B cell (primary cell): Measurements from ENCODE around the gene YARS1. TPM values are rescaled to one million over a fixed set of nuclear protein-coding genes. Genes with fewer than 3 reads are reported as not detected.

ENCODE experiments used
- ATAC-seq: fragments of 200-7000 bp; cut with Tn5 transposase; one replicate; pipeline ENCODE4 v1.10.0; 2021; ENCODE audit warnings: low read depth, mild to moderate bottlenecking, moderate number of reproducible peaks, moderate library complexity
- CTCF ChIA-PET: fragments of 350-600 bp; sonication (Branson Sonifier 250); formaldehyde crosslinking; loops from one replicate; lab custom pipeline; 2021; ENCODE audit warnings: antibody characterized with exemption, inconsistent platforms; lab: Charles Lee
- POLR2A ChIA-PET: fragments of 350-600 bp; sonication (Branson Sonifier 250); formaldehyde crosslinking; loops from one replicate; lab custom pipeline; 2021; ENCODE audit warnings: antibody characterized with exemption; lab: Charles Lee
- DNase-seq: peaks from one replicate; pipeline ENCODE4 v3.0.0; 2013
- H2AFZ ChIP-seq: 2 replicates; pipeline ENCODE4 v1.6.1; 2012; ENCODE audit warnings: mild to moderate bottlenecking, low read depth, low read length; ENCODE audit not compliant: insufficient read depth, poor library complexity, severe bottlenecking
- H3K27ac ChIP-seq, 2 donors: 1 replicate in 1 of 2; 2 replicates in 1 of 2; pipeline ENCODE4 v1.5.1; 2012 to 2013; ENCODE audit warnings: low read length in 2 of 2, mild to moderate bottlenecking in 2 of 2, moderate library complexity in 1 of 2
- H3K27me3 ChIP-seq, 4 experiments: fragments of 200-600 bp in 1 of 4; sonication (generic) in 1 of 4; replicated peaks in 1 of 4; 1 replicate in 2 of 4; 2 replicates in 2 of 4; pipeline versions ENCODE4 v1.6.1 to v1.7.0; 2013 to 2016; ENCODE audit warnings: low read length in 3 of 4, mild to moderate bottlenecking in 2 of 4, mixed read lengths in 1 of 4, moderate library complexity in 1 of 4; ENCODE audit not compliant: insufficient read depth in 4 of 4, control insufficient read depth in 3 of 4; ENCODE audit errors: control extremely low read depth in 1 of 4
- H3K36me3 ChIP-seq, 2 experiments: replicated peaks in 1 of 2; 1 replicate in 1 of 2; 2 replicates in 1 of 2; pipeline versions ENCODE4 v1.6.1 to v1.7.1; 2013; ENCODE audit warnings: low read length in 1 of 2; ENCODE audit not compliant: insufficient read depth in 2 of 2, control insufficient read depth in 1 of 2; ENCODE audit errors: control extremely low read depth in 1 of 2, extremely low read depth in 1 of 2
- H3K4me1 ChIP-seq, 2 donors: fragments of 200-600 bp in 1 of 2; sonication (generic) in 1 of 2; 1 replicate in 1 of 2; 2 replicates in 1 of 2; pipeline versions ENCODE4 v1.5.1 to v1.6.1; 2013 to 2017; ENCODE audit warnings: low read length in 2 of 2; ENCODE audit not compliant: control insufficient read depth in 2 of 2, insufficient read depth in 2 of 2
- H3K4me2 ChIP-seq: replicated peaks from 2 replicates; pipeline ENCODE3; 2012; ENCODE audit warnings: mild to moderate bottlenecking, low read depth, low read length; ENCODE audit not compliant: poor library complexity, severe bottlenecking
- H3K4me3 ChIP-seq, 5 experiments: fragments of 200-600 bp in 1 of 5; sonication (generic) in 1 of 5; 1 replicate in 3 of 5; 2 replicates in 2 of 5; pipeline versions ENCODE4 v1.5.1 to v1.7.0; 2011 to 2016; ENCODE audit warnings: low read length in 4 of 5, mild to moderate bottlenecking in 4 of 5, low read depth in 2 of 5, control low read depth in 1 of 5, moderate library complexity in 1 of 5; ENCODE audit not compliant: insufficient read depth in 1 of 5; ENCODE audit errors: control extremely low read depth in 1 of 5, extremely low read depth in 1 of 5
- H3K79me2 ChIP-seq: fragments of 200-600 bp; sonication (generic); one replicate; pipeline ENCODE4 v1.6.0; 2016; ENCODE audit warnings: low read length; ENCODE audit not compliant: control insufficient read depth, insufficient read depth
- H3K9ac ChIP-seq: fragments of 200-600 bp; sonication (generic); 2 replicates; pipeline ENCODE4 v1.6.1; 2017; ENCODE audit warnings: mild to moderate bottlenecking, low read length, moderate library complexity
- H3K9me3 ChIP-seq, 3 donors: one replicate each; pipeline versions ENCODE4 v1.6.1 to v1.7.1; 2013; ENCODE audit warnings: low read length in 2 of 3; ENCODE audit not compliant: control insufficient read depth in 2 of 3, insufficient read depth in 1 of 3; ENCODE audit errors: control extremely low read depth in 1 of 3
- H4K20me1 ChIP-seq: 2 replicates; pipeline ENCODE4 v1.6.0; 2012; ENCODE audit warnings: mild to moderate bottlenecking, low read length; ENCODE audit not compliant: insufficient read depth, control insufficient read depth, poor library complexity, severe bottlenecking
- H3K27ac Mint-ChIP-seq: one replicate; pipeline ENCODE4 v1.8.0; 2021; ENCODE audit warnings: mixed read lengths
- H3K27me3 Mint-ChIP-seq: one replicate; pipeline ENCODE4 v1.8.0; 2021; ENCODE audit warnings: mixed read lengths
- H3K4me1 Mint-ChIP-seq: one replicate; pipeline ENCODE4 v1.8.0; 2021; ENCODE audit warnings: mixed read lengths
- H3K4me3 Mint-ChIP-seq: one replicate; pipeline ENCODE4 v1.8.0; 2021; ENCODE audit warnings: mixed read lengths
- H3K9me3 Mint-ChIP-seq: one replicate; pipeline ENCODE4 v1.8.0; 2022; ENCODE audit warnings: mixed read lengths; ENCODE audit not compliant: insufficient read depth
- EZH2 ChIP-seq: IDR thresholded peaks from 2 replicates; pipeline ENCODE4 v1.6.1; 2012; ENCODE audit warnings: borderline replicate concordance, low read depth, mild to moderate bottlenecking, moderate library complexity, low read length; ENCODE audit not compliant: insufficient read depth, poor library complexity, severe bottlenecking
- WGBS: methylation state at CpG from one replicate; pipeline ENCODE4 v1.1.5; 2013; ENCODE audit warnings: missing lambda C conversion rate; ENCODE audit not compliant: insufficient coverage; 5-methylcytosine and 5-hydroxymethylcytosine counted together
- intact Hi-C: fragments of 100-400 bp; cut with micrococcal nuclease; formaldehyde crosslinking; loops from one replicate; pipeline ENCODE4 v1.10.0; 2022
- polyA plus RNA-seq: library from polyadenylated mRNA; depleted of rRNA; stranded (reverse); fragments of >200 nt; gene quantifications from 2 replicates; pipeline ENCODE4 v1.2.3, GENCODE V29; 2012
- total RNA-seq, 2 donors: library from RNA; stranded (reverse); fragments of 120-200 nt in 1 of 2; gene quantifications; 1 replicate in 1 of 2; 2 replicates in 1 of 2; pipeline versions ENCODE4 v1.2.3 to v1.2.4, GENCODE V29; 2013 to 2022
- TF ChIP-seq, protein P1 (sequence below): fragments of 200-600 bp; IDR thresholded peaks from one replicate; pipeline ENCODE4 v1.8.0; 2022; ENCODE audit warnings: antibody characterized with exemption, mild to moderate bottlenecking

YARS1 gene
- total and polyA plus RNA-seq, 2 donors (not counting 1 experiment from before 2014, with no cell fraction given) = 33.0 to 73.2 TPM

DNA sequence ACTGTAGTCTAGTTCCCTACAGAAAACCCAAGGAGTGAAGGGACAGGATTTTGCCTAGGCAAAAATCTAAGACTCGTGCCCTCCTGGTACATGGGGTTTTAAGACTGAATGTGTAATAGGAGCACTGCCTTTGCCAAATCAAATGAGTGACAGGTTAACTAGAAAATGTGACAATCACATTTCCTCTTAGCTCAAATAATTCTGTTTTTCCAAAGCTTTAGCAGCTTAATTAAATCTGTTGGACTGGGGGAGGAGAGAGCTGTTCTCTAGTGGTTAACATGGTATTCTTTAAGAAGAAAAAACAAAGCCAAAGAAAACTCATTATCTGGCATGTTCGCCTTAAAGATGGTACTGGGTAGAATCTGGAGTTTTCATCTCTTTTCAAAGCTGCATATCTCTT lies 41.0 kb upstream of the YARS1 start:
- TF ChIP-seq, protein P1, sequence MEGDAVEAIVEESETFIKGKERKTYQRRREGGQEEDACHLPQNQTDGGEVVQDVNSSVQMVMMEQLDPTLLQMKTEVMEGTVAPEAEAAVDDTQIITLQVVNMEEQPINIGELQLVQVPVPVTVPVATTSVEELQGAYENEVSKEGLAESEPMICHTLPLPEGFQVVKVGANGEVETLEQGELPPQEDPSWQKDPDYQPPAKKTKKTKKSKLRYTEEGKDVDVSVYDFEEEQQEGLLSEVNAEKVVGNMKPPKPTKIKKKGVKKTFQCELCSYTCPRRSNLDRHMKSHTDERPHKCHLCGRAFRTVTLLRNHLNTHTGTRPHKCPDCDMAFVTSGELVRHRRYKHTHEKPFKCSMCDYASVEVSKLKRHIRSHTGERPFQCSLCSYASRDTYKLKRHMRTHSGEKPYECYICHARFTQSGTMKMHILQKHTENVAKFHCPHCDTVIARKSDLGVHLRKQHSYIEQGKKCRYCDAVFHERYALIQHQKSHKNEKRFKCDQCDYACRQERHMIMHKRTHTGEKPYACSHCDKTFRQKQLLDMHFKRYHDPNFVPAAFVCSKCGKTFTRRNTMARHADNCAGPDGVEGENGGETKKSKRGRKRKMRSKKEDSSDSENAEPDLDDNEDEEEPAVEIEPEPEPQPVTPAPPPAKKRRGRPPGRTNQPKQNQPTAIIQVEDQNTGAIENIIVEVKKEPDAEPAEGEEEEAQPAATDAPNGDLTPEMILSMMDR = no peak
- no peak for TF ChIP-seq EZH2
- DNase-seq = no peak
- intact Hi-C loops = no loop called here
- ChIA-PET POLR2A (no interaction called here), CTCF (interaction anchor here (0.6 to 0.7 kb wide), 4 partner anchors 22 to 442 kb away, joined by 3 read pairs; no protein-coding TSS in a partner anchor)
- Mint-ChIP-seq H3K9me3 (no peaks in the 10 kb centered on the region), H3K4me1 (no peaks in the 10 kb centered on the region), H3K27me3 (no peaks in the 10 kb centered on the region), H3K4me3 (no peak overlapping the region), H3K27ac (no peak overlapping the region)
- Histone ChIP-seq H3K4me3 (no peak overlapping the region), H3K4me2 (no peak overlapping the region), H4K20me1 (no peaks in the 10 kb centered on the region), H3K36me3 (peaks cover 21 to 70% of the 10 kb centered on the region in 2 experiments), H2AFZ (no peak overlapping the region), H3K9me3 (no peaks in the 10 kb centered on the region), H3K4me1 (no peaks in the 10 kb centered on the region), H3K27me3 (no peaks in the 10 kb centered on the region), H3K79me2 (no peaks in the 10 kb centered on the region), H3K9ac (no peak overlapping the region), H3K27ac (no peak overlapping the region)
- no peak for ATAC-seq
- WGBS = no CpG with 5 or more reads among the region's 2 CpGs

DNA sequence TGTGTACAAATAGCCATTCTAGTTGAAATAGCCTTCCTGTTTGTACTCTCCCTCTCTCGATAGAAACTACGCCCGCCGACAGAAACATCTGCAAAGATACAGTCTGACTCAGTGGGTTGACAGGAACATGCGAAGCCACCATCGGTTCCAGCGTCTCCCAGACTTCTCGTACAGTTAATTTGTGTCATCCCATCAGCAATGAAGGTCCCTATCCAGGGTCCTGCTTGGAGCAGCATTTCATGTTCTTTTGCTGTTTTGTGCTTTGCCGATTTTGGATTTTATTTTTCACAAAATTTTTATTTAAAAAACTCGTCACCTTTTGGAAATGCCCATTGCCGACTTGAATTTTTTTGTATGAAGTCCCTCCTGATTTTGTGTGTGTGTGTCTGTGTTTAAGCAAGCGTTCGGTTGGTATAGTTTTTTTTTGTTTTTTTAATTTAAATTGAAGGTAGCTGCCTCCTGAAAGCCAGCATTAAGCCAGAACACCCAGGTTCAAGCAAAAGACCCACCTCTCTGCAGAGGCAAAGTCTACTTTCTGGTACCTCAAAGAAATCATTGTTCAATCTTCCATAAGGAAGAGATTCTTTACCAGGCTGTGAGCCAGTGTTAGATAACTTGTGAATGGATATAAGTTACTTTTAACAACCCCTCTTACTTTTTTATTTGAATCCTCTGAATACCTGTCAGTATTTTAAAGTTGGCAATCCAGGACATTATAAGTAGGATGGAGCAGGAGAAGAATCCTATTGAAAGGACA lies 38.9 kb upstream of the YARS1 start:
- Histone ChIP-seq H4K20me1 (no peaks in the 10 kb centered on the region), H3K36me3 (peaks cover 26 to 75% of the 10 kb centered on the region in 2 experiments), H3K4me1 (no peaks in the 10 kb centered on the region), H3K27me3 (no peaks in the 10 kb centered on the region), H2AFZ (no peak overlapping the region), H3K79me2 (no peaks in the 10 kb centered on the region), H3K9me3 (no peaks in the 10 kb centered on the region), H3K27ac (no peak overlapping the region), H3K4me2 (no peak overlapping the region), H3K9ac (no peak overlapping the region), H3K4me3 (no peak overlapping the region)
- whole genome bisulfite sequencing = 99% methylated on average over 8 of the region's 13 CpGs
- H3K4me1 Mint-ChIP-seq = no peaks in the 10 kb centered on the region
- H3K27ac Mint-ChIP-seq = no peak overlapping the region
- ChIA-PET CTCF (no interaction called here), POLR2A (no interaction called here)
- H3K9me3 Mint-ChIP-seq = no peaks in the 10 kb centered on the region
- intact Hi-C loops = no loop called here
- H3K27me3 Mint-ChIP-seq = no peaks in the 10 kb centered on the region
- no peak overlapping the region for H3K4me3 Mint-ChIP-seq
- DNase-seq (no peak), ATAC-seq (no peak)
- no peak for TF ChIP-seq EZH2
- TF ChIP-seq, protein P1 = no peak
